Naive thymus-derived CD4-positive, alpha-beta T cell (primary cell): ENCODE results near the gene KCTD2. TPM values are rescaled to one million over a fixed set of nuclear protein-coding genes. Genes with fewer than 3 reads are reported as not detected.
A peak's percentile ranks its signal among the peaks of the same experiment; 100 is the strongest.

Experiments used
- ATAC-seq: fragments of 150-1000 bp; cut with Tn5 transposase; 2 replicates; pipeline ENCODE4 v1.10.0; 2021; ENCODE audit warnings: mild to moderate bottlenecking, moderate library complexity
- CTCF ChIA-PET: fragments of 350-600 bp; sonication (Branson Sonifier 250); formaldehyde crosslinking; loops from one replicate; lab custom pipeline; 2021; ENCODE audit warnings: antibody characterized with exemption; lab: Charles Lee
- POLR2A ChIA-PET: fragments of 350-600 bp; sonication (Branson Sonifier 250); formaldehyde crosslinking; loops from one replicate; lab custom pipeline; 2021; ENCODE audit warnings: antibody characterized with exemption, inconsistent platforms; lab: Charles Lee
- DNase-seq, 9 donors: peaks; one replicate each; pipeline versions ENCODE4 v3.0.0 to v3.0.0-alpha.2; 2020 to 2022; ENCODE audit warnings: mixed read lengths in 1 of 9
- H3K27ac ChIP-seq: one replicate; pipeline ENCODE4 v1.7.0; 2013; ENCODE audit warnings: mild to moderate bottlenecking, low read depth, low read length, moderate library complexity
- H3K27me3 ChIP-seq, 2 donors: one replicate each; pipeline ENCODE4 v1.7.0; 2013; ENCODE audit warnings: low read length in 2 of 2, mild to moderate bottlenecking in 2 of 2, moderate library complexity in 2 of 2; ENCODE audit not compliant: control insufficient read depth in 2 of 2, insufficient read depth in 2 of 2
- H3K36me3 ChIP-seq, 3 experiments: 1 replicate in 2 of 3; 2 replicates in 1 of 3; pipeline ENCODE4 v1.7.0; 2013; ENCODE audit warnings: low read length in 3 of 3, mild to moderate bottlenecking in 3 of 3, moderate library complexity in 1 of 3; ENCODE audit not compliant: insufficient read depth in 3 of 3, control insufficient read depth in 2 of 3
- H3K4me1 ChIP-seq, 2 donors: one replicate each; pipeline ENCODE4 v1.7.0; 2013; ENCODE audit warnings: low read length in 2 of 2, mild to moderate bottlenecking in 2 of 2, moderate library complexity in 1 of 2; ENCODE audit not compliant: control insufficient read depth in 2 of 2, insufficient read depth in 2 of 2
- H3K4me3 ChIP-seq: 2 replicates; pipeline ENCODE4 v1.7.0; 2013; ENCODE audit warnings: mild to moderate bottlenecking, low read length
- H3K9me3 ChIP-seq, 3 experiments: 1 replicate in 2 of 3; 2 replicates in 1 of 3; pipeline ENCODE4 v1.7.0; 2013; ENCODE audit warnings: low read length in 3 of 3; ENCODE audit not compliant: control insufficient read depth in 2 of 3
- H3K27ac Mint-ChIP-seq, 9 donors: one replicate each; pipeline ENCODE4 v1.8.0; 2020 to 2022; ENCODE audit warnings: mixed read lengths in 9 of 9, mild to moderate bottlenecking in 8 of 9, moderate library complexity in 5 of 9, inconsistent platforms in 2 of 9
- H3K27me3 Mint-ChIP-seq, 5 donors: one replicate each; pipeline ENCODE4 v1.8.0; 2021 to 2022; ENCODE audit warnings: mixed read lengths in 5 of 5, mild to moderate bottlenecking in 1 of 5
- H3K36me3 Mint-ChIP-seq, 5 donors: one replicate each; pipeline ENCODE4 v1.8.0; 2020 to 2022; ENCODE audit warnings: mixed read lengths in 5 of 5, mild to moderate bottlenecking in 3 of 5, inconsistent platforms in 1 of 5
- H3K4me1 Mint-ChIP-seq, 7 donors: one replicate each; pipeline ENCODE4 v1.8.0; 2020 to 2022; ENCODE audit warnings: mixed read lengths in 7 of 7, mild to moderate bottlenecking in 3 of 7, inconsistent platforms in 1 of 7
- H3K4me3 Mint-ChIP-seq, 10 donors: one replicate each; pipeline ENCODE4 v1.8.0; 2020 to 2022; ENCODE audit warnings: mild to moderate bottlenecking in 10 of 10, mixed read lengths in 10 of 10, moderate library complexity in 6 of 10, inconsistent platforms in 2 of 10
- H3K9me3 Mint-ChIP-seq, 11 donors: one replicate each; pipeline ENCODE4 v1.8.0; 2020 to 2022; ENCODE audit warnings: mixed read lengths in 11 of 11, mild to moderate bottlenecking in 4 of 11, inconsistent platforms in 1 of 11, moderate library complexity in 1 of 11
- intact Hi-C, 2 donors: fragments of 100-400 bp; cut with micrococcal nuclease; formaldehyde crosslinking; loops; one replicate each; pipeline ENCODE4 v1.15.1; 2023
- polyA plus RNA-seq, 2 donors: library from polyadenylated mRNA; unstranded; fragments of 300-500 nt; fragmentation: Illumina TruSeq; gene quantifications; one replicate each; pipeline ENCODE4 v1.2.3, GENCODE V29; 2021
- total RNA-seq, 6 experiments: library from RNA in 5 of 6; stranded (reverse) in 5 of 6; gene quantifications; 1 replicate in 5 of 6; 2 replicates in 1 of 6; pipeline ENCODE4 v1.2.3 and lab custom pipeline; 2021 to 2026

KCTD2 gene
- total and polyA plus RNA-seq, 7 experiments from 2014 or later: 4.8 to 35.7 (median 20.1) TPM

DNA sequence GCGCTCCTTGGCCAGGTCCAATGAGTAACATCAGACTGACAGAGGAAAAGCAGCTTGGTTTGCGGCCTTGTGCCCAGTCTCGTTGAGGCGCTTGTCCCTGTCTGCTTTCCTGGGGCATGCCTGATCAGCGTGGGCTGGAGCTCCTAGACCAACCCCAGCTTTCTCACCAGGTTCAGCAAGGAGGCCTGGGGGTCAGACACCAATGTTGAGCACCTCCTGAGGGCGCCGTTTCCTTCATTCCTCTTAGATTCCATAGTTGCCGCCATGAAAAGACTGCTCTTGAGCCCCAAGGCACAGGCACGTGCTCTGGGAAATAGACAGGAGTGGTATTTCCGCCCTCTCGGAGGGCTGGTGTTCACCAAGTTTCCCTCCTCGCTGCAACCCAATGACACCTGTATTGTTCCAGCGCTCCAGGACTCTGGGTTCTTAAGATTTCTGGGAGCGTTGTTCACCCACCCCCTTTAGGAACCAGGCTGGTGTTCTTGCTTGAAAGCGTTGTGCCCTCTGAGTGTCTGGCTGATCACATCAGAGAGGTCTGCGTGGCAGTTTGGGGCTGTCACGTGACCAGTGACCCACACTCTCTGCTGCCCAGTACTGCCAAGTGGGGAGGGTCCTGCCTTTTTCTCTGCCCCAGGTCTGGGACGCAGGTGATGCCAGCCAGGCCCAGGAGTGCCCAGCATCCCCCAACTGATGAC lies 18.0 kb downstream of the KCTD2 start:
- ChIA-PET POLR2A (interaction anchor here (1.3 to 1.9 kb wide), 2 partner anchors 9 to 46 kb away, joined by 4 read pairs; no protein-coding TSS in a partner anchor), CTCF (interaction anchor here (0.7 kb wide), 1 partner anchor 197 kb away, joined by 3 read pairs; no protein-coding TSS in a partner anchor)
- ATAC-seq (no peak), DNase-seq (no peak)
- Histone ChIP-seq H3K9me3 (no peaks in the 10 kb centered on the region), H3K36me3 (peaks cover 0 to 47% (median 3%) of the 10 kb centered on the region in 3 experiments), H3K4me1 (peaks cover 7 to 9% of the 10 kb centered on the region in 2 donors), H3K27me3 (no peaks in the 10 kb centered on the region), H3K4me3 (no peak overlapping the region), H3K27ac (no peak overlapping the region)
- intact Hi-C loops: loop anchor here in 1 of 2 donors (5.0 kb wide), 1 partner anchor 42 kb away; the partner anchor contains the start of gene ARMC7
- Mint-ChIP-seq H3K9me3 (peaks cover 0 to 2% (median 0%) of the 10 kb centered on the region in 11 donors), H3K4me3 (no peak overlapping the region), H3K4me1 (peaks cover 13 to 45% (median 31%) of the 10 kb centered on the region in 7 donors), H3K36me3 (peaks cover 0 to 33% (median 5%) of the 10 kb centered on the region in 5 donors), H3K27ac (peak overlapping the region in 2 of 9 donors; percentile 28 to 88), H3K27me3 (no peaks in the 10 kb centered on the region)

GRCh38 chr17:75065562-75066151 lies 18.6 kb downstream of the KCTD2 start:
- CTCF ChIA-PET: interaction anchor here (1.1 kb wide), 1 partner anchor 29 kb away, joined by 3 read pairs; no protein-coding TSS in a partner anchor
- Histone ChIP-seq H3K4me3 (no peak overlapping the region), H3K27ac (no peak overlapping the region), H3K27me3 (no peaks in the 10 kb centered on the region), H3K4me1 (peaks cover 7 to 9% of the 10 kb centered on the region in 2 donors), H3K9me3 (no peaks in the 10 kb centered on the region), H3K36me3 (peaks cover 0 to 47% (median 3%) of the 10 kb centered on the region in 3 experiments)
- POLR2A ChIA-PET: interaction anchor here (1.2 kb wide), 1 partner anchor 11 kb away, joined by 4 read pairs; no protein-coding TSS in a partner anchor
- DNase-seq (no peak), ATAC-seq (no peak)
- H3K4me3 Mint-ChIP-seq: peak overlapping the region in 3 of 10 donors; percentile 57 to 63 (median 61)
- H3K27ac Mint-ChIP-seq: peak overlapping the region in 6 of 9 donors; percentile 59 to 88 (median 73)
- peaks cover 0 to 2% (median 0%) of the 10 kb centered on the region in 11 donors for H3K9me3 Mint-ChIP-seq
- peaks cover 0 to 33% (median 5%) of the 10 kb centered on the region in 5 donors for H3K36me3 Mint-ChIP-seq
- H3K27me3 Mint-ChIP-seq: no peaks in the 10 kb centered on the region
- H3K4me1 Mint-ChIP-seq: peaks cover 13 to 45% (median 28%) of the 10 kb centered on the region in 7 donors
- intact Hi-C loops: loop anchor here in 1 of 2 donors (5.0 kb wide), 1 partner anchor 42 kb away; the partner anchor contains the start of gene ARMC7

- peaks cover 0 to 25% (median 0%) of the 10 kb centered on the region in 3 experiments for H3K36me3 ChIP-seq
- DNase-seq (peak in 7 of 9 donors; percentile 34 to 56 (median 50)), ATAC-seq (peak; percentile 82)
- Mint-ChIP-seq H3K4me3 (peak overlapping the region; percentile 38 to 86 (median 78)), H3K9me3 (peaks cover 0 to 2% (median 0%) of the 10 kb centered on the region in 11 donors), H3K36me3 (peaks cover 0 to 19% (median 5%) of the 10 kb centered on the region in 5 donors), H3K4me1 (peaks cover 13 to 36% (median 28%) of the 10 kb centered on the region in 7 donors), H3K27ac (peak overlapping the region; percentile 78 to 96 (median 88)), H3K27me3 (no peaks in the 10 kb centered on the region)
- peaks cover 7 to 9% of the 10 kb centered on the region in 2 donors for H3K4me1 ChIP-seq
- H3K4me3 ChIP-seq: no peak overlapping the region
- peak overlapping the region; percentile 55 for H3K27ac ChIP-seq
- POLR2A ChIA-PET: interaction anchor here (0.6 to 3.5 kb wide), 16 partner anchors 9 to 203 kb away, joined by 3 to 20 read pairs (median 4); partner anchors contain the start of genes ARMC7, HID1, KCTD2 and MIF4GD
- no peaks in the 10 kb centered on the region for H3K27me3 ChIP-seq
- intact Hi-C loops: loop anchor here in 1 of 2 donors (5.0 kb wide), 1 partner anchor 39 kb away; the partner anchor contains the start of gene ARMC7
- no peaks in the 10 kb centered on the region for H3K9me3 ChIP-seq
- CTCF ChIA-PET: interaction anchor here (0.6 to 2.0 kb wide), 12 partner anchors 9 to 194 kb away, joined by 3 to 7 read pairs (median 3); partner anchors contain the start of genes GGA3, MRPS7 and NT5C
Observed at GRCh38 chr17:75067856-75068255, 20.8 kb downstream of the KCTD2 start.

GRCh38 chr17:75068750-75069149 lies 21.7 kb downstream of the KCTD2 start:
- peaks cover 7 to 9% of the 10 kb centered on the region in 2 donors for H3K4me1 ChIP-seq
- no peak overlapping the region for H3K27ac ChIP-seq
- ChIA-PET CTCF (interaction anchor here (0.7 to 2.1 kb wide), 6 partner anchors 20 to 193 kb away, joined by 3 to 7 read pairs (median 4); no protein-coding TSS in a partner anchor), POLR2A (interaction anchor here (0.7 to 3.5 kb wide), 6 partner anchors 8 to 86 kb away, joined by 3 to 20 read pairs (median 6); partner anchors contain the start of gene SLC16A5)
- no peaks in the 10 kb centered on the region for H3K27me3 ChIP-seq
- intact Hi-C loops: loop anchor here in 1 of 2 donors (5.0 kb wide), 1 partner anchor 39 kb away; the partner anchor contains the start of gene ARMC7
- H3K9me3 ChIP-seq: no peaks in the 10 kb centered on the region
- Mint-ChIP-seq H3K27ac (peak overlapping the region in 5 of 9 donors; percentile 25 to 75 (median 61)), H3K4me3 (peak overlapping the region in 4 of 10 donors; percentile 35 to 48 (median 42)), H3K4me1 (peaks cover 13 to 36% (median 28%) of the 10 kb centered on the region in 7 donors), H3K36me3 (peaks cover 0 to 11% (median 4%) of the 10 kb centered on the region in 5 donors), H3K27me3 (no peaks in the 10 kb centered on the region), H3K9me3 (peaks cover 0 to 2% (median 0%) of the 10 kb centered on the region in 11 donors)
- no peak for ATAC-seq
- peaks cover 0 to 16% (median 0%) of the 10 kb centered on the region in 3 experiments for H3K36me3 ChIP-seq
- no peak overlapping the region for H3K4me3 ChIP-seq
- DNase-seq: no peak

DNA sequence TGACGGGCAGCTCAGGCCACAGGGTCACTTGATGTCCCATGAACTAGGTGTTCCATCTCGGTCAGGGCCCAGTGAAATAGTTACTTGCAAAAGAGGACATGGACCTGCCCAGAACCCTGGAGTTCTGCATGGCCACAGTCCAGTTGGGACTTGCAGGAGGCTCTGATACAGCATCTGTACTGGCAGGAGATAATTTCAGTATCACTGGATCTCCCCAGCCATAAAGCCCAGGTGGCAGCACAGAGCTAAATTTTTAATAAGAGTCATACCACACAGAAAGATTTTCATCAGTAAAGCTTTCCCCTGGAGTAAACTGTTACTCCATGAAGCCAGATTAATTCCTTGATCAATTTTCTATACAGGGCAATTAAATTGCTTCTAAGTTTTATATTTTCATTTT lies 22.8 kb downstream of the KCTD2 start:
- DNase-seq: peak in 1 of 9 donors; percentile 40
- no peaks in the 10 kb centered on the region for H3K27me3 ChIP-seq
- Mint-ChIP-seq H3K36me3 (peaks cover 0 to 4% (median 0%) of the 10 kb centered on the region in 5 donors), H3K27me3 (no peaks in the 10 kb centered on the region), H3K9me3 (peaks cover 0 to 2% (median 0%) of the 10 kb centered on the region in 11 donors), H3K4me1 (peaks cover 13 to 36% (median 28%) of the 10 kb centered on the region in 7 donors), H3K4me3 (peak overlapping the region in 1 of 10 donors; percentile 54), H3K27ac (peak overlapping the region in 7 of 9 donors; percentile 14 to 75 (median 42))
- H3K36me3 ChIP-seq: peaks cover 0 to 5% (median 0%) of the 10 kb centered on the region in 3 experiments
- H3K27ac ChIP-seq: no peak overlapping the region
- CTCF ChIA-PET: interaction anchor here (0.6 to 2.1 kb wide), 11 partner anchors 9 to 123 kb away, joined by 3 to 9 read pairs (median 5); partner anchors contain the start of gene MRPL58
- peaks cover 7 to 9% of the 10 kb centered on the region in 2 donors for H3K4me1 ChIP-seq
- no peaks in the 10 kb centered on the region for H3K9me3 ChIP-seq
- H3K4me3 ChIP-seq: no peak overlapping the region
- ATAC-seq: peak; percentile 47
- intact Hi-C loops: loop anchor here in 1 of 2 donors (5.0 kb wide), 1 partner anchor 38 kb away; the partner anchor contains the start of gene ARMC7
- POLR2A ChIA-PET: interaction anchor here (1.1 to 3.5 kb wide), 3 partner anchors 10 to 45 kb away, joined by 5 to 20 read pairs (median 6); partner anchors contain the start of gene SLC16A5
